Endothelial cell of umbilical vein (primary cell): ENCODE data around the gene EME2. TPM values are rescaled to one million over a fixed set of nuclear protein-coding genes. Genes with fewer than 3 reads are reported as not detected.

Experiments used
- BruUV-seq: library from RNA; stranded (reverse); fragments of 400-500 nt; replicated peaks from 2 replicates; lab custom pipeline; 2021; lab: Mats Ljungman, UMichigan
- CTCF ChIA-PET: fragments of 300-600, 350-600 bp; sonication (Branson Sonifier 250); formaldehyde crosslinking; loops from one replicate; lab custom pipeline; 2021; ENCODE audit warnings: antibody characterized with exemption, inconsistent platforms; lab: Charles Lee
- POLR2A ChIA-PET: fragments of 300-600, 350-600 bp; sonication (Branson Sonifier 250); formaldehyde crosslinking; loops from one replicate; lab custom pipeline; 2021; ENCODE audit warnings: antibody characterized with exemption, inconsistent platforms; lab: Charles Lee
- DNase-seq: peaks from one replicate; pipeline ENCODE4 v3.0.0-alpha.2; 2011; ENCODE audit warnings: low read depth, low spot score
- FAIRE-seq: peaks from 2 replicates; lab custom pipeline; 2011; peaks lifted over from hg19 to GRCh38; lab: Jason Lieb, UNC
- H2AFZ ChIP-seq: 2 replicates; pipeline ENCODE4 v1.6.0; 2012; ENCODE audit warnings: low read depth, low read length, control low read depth, inconsistent platforms
- H3K27ac ChIP-seq: 2 replicates; pipeline ENCODE4 v1.5.1; 2011; ENCODE audit warnings: low read depth, mild to moderate bottlenecking, control low read depth, low read length, moderate library complexity; ENCODE audit not compliant: insufficient read depth
- H3K27me3 ChIP-seq, 2 experiments: 2 replicates each; pipeline versions ENCODE4 v1.6.0 to v1.6.1; 2011; ENCODE audit warnings: low read length in 2 of 2, mixed read lengths in 1 of 2; ENCODE audit not compliant: control insufficient read depth in 2 of 2, insufficient read depth in 2 of 2
- H3K36me3 ChIP-seq, 2 experiments: 2 replicates in 1 of 2; 3 replicates in 1 of 2; pipeline ENCODE4 v1.5.1; 2011; ENCODE audit warnings: low read length in 2 of 2, mild to moderate bottlenecking in 1 of 2, moderate library complexity in 1 of 2; ENCODE audit not compliant: control insufficient read depth in 2 of 2, insufficient read depth in 2 of 2; ENCODE audit errors: extremely low read depth in 1 of 2
- H3K4me1 ChIP-seq: 3 replicates; pipeline ENCODE4 v1.5.1; 2011; ENCODE audit warnings: mild to moderate bottlenecking, low read length; ENCODE audit not compliant: control insufficient read depth, insufficient read depth; ENCODE audit errors: extremely low read depth
- H3K4me2 ChIP-seq: 2 replicates; pipeline ENCODE4 v1.6.1; 2011; ENCODE audit warnings: low read length, control low read depth, mixed read lengths; ENCODE audit not compliant: insufficient read depth
- H3K4me3 ChIP-seq, 3 experiments: fragments of 200-600 bp in 1 of 3; sonication (generic), shearing (Covaris generic) in 1 of 3; replicated peaks in 1 of 3; 2 replicates each; pipeline ENCODE4 v1.5.1; 2011 to 2016; ENCODE audit warnings: control low read depth in 3 of 3, low read length in 3 of 3, mild to moderate bottlenecking in 2 of 3, inconsistent platforms in 1 of 3, low read depth in 1 of 3, moderate library complexity in 1 of 3; ENCODE audit not compliant: insufficient read depth in 1 of 3
- H3K79me2 ChIP-seq: 2 replicates; pipeline ENCODE4 v1.6.0; 2012; ENCODE audit warnings: low read length, inconsistent platforms; ENCODE audit not compliant: control insufficient read depth, insufficient read depth
- H3K9ac ChIP-seq: replicated peaks from 2 replicates; pipeline ENCODE3; 2011; ENCODE audit warnings: low read length, control low read depth; ENCODE audit not compliant: insufficient read depth; ENCODE audit errors: extremely low read depth
- H3K9me1 ChIP-seq: replicated peaks from 3 replicates; pipeline ENCODE4 v1.6.0; 2011; ENCODE audit warnings: mild to moderate bottlenecking, low read length; ENCODE audit not compliant: control insufficient read depth, insufficient read depth; ENCODE audit errors: extremely low read depth
- H3K9me3 ChIP-seq: replicated peaks from 2 replicates; pipeline ENCODE4 v1.5.1; 2012; ENCODE audit warnings: low read length, inconsistent platforms; ENCODE audit not compliant: control insufficient read depth, insufficient read depth
- H4K20me1 ChIP-seq: replicated peaks from 2 replicates; pipeline ENCODE3; 2011; ENCODE audit warnings: mild to moderate bottlenecking, low read length; ENCODE audit not compliant: control insufficient read depth, insufficient read depth; ENCODE audit errors: extremely low read depth
- CTCF ChIP-seq, 2 donors: IDR thresholded peaks; 1 replicate in 1 of 2; 2 replicates in 1 of 2; pipeline ENCODE4 v1.5.1; 2011; ENCODE audit warnings: low read length in 2 of 2, mild to moderate bottlenecking in 2 of 2, moderate library complexity in 2 of 2, control low read depth in 1 of 2, inconsistent platforms in 1 of 2, low read depth in 1 of 2; ENCODE audit not compliant: insufficient read depth in 1 of 2; ENCODE audit errors: extremely low read depth in 1 of 2
- FOS ChIP-seq: IDR thresholded peaks from 2 replicates; pipeline ENCODE4 v1.6.1; 2011; ENCODE audit warnings: mild to moderate bottlenecking, low read length, moderate library complexity, borderline replicate concordance; ENCODE audit not compliant: insufficient read depth
- POLR2A ChIP-seq: IDR thresholded peaks from 2 replicates; pipeline ENCODE4 v1.6.1; 2012; ENCODE audit warnings: low read depth, mild to moderate bottlenecking, control low read depth, low read length
- POLR2AphosphoS5 ChIP-seq: IDR thresholded peaks from 2 replicates; pipeline ENCODE4 v1.6.1; 2012; ENCODE audit warnings: low read depth, mild to moderate bottlenecking, control low read depth, low read length, moderate library complexity; ENCODE audit not compliant: insufficient read depth
- dilution Hi-C: fragments of 300-500 bp; cut with MboI; formaldehyde crosslinking; loops from one replicate; pipeline ENCODE4 v1.15.0; 2019; ENCODE audit warnings: low sequenced_read_pairs; ENCODE audit not compliant: extremely low pct_ligation_motif_present
- intact Hi-C: fragments of 100-400 bp; cut with micrococcal nuclease; formaldehyde crosslinking; loops from one replicate; pipeline ENCODE4 v1.10.0; 2022
- polyA plus RNA-seq, 4 experiments: library from polyadenylated mRNA; depleted of rRNA in 3 of 4; stranded (reverse) in 3 of 4; unstranded in 1 of 4; fragments of >200 nt; gene quantifications; 2 replicates each; pipeline versions ENCODE4 v1.2.1 to v1.2.3, GENCODE V29; 2011 to 2012; ENCODE audit warnings: missing spikeins in 1 of 4
- total RNA-seq: library from RNA; stranded (reverse); gene quantifications from 2 replicates; pipeline ENCODE4 v1.2.3, GENCODE V29; 2021

EME2 gene
- total and polyA plus RNA-seq, 2 donors (not counting 3 experiments of a cell fraction or from before 2014, with no cell fraction given): 9.7 to 21.4 TPM

DNA sequence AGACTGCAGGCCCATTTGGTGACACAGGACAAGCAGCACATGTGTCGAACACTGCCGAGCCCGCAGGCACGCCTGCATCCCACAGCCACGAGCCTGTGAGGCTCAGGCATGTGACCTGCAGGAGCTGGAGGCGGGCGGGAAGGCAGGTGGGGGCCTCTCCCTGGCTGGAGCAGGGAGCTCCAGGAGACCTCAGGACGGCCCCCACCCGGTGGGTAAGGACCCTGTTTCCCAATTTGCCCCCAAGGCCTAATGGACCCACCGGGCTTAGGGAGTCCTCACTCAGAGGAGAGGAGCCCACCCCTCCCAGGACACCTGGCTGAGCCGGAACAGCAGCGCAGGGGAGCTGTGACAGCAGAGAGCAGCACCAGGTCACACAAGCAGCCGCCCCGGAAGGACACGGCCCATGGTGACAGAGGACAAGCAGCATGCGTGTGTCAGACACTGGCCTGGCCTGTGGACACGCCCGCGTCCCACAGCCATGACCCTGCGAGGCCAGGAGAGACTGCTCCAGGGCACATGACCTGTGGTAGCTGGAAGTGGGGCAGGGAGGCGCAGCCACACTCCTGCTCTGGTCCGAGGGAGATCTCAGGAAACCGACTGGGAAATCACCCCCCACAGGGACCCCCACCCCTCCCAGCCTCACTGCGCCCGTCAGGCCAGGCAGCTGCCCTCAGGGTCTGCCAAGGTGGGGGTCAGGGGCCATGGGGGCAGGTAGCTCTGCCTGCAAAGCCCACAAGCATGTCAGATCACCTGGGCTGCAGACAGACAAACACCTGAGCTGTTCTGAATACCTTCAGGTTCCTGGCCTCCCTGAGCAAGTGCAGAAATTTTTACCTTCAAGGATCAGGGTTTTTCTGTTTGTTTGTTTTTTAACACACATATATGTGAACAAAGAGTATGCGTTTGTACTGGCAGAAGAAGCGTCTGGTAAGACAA, 7.4 kb downstream of the EME2 start:
- no TSS peak for BruUV-seq
- no peak for DNase-seq
- no peaks in the 10 kb centered on the region for H3K27me3 ChIP-seq
- H4K20me1 ChIP-seq: no peaks in the 10 kb centered on the region
- TF ChIP-seq POLR2AphosphoS5 (peak; percentile 13), FOS (no peak), CTCF (IDR thresholded peaks at IDR 0.05; ENCODE audit: extremely low read depth in 1 of 2, insufficient read depth in 1 of 2, low read depth in 1 of 2, low read length in 2 of 2) (no peak), POLR2A (peak; percentile 47)
- no peak for FAIRE-seq
- POLR2A ChIA-PET: no interaction called here
- no peaks in the 10 kb centered on the region for H3K9me1 ChIP-seq
- H3K4me3 ChIP-seq: no peak overlapping the region
- CTCF ChIA-PET: no interaction called here
- dilution Hi-C loops (no loop called here), intact Hi-C loops (loop anchor here (5.0 to 10.0 kb wide), 2 partner anchors 358 to 475 kb away; partner anchors contain the start of genes UBE2I and UQCC4)
- no peak overlapping the region for H3K4me2 ChIP-seq
- no peaks in the 10 kb centered on the region for H3K9me3 ChIP-seq
- H2AFZ ChIP-seq: no peak overlapping the region
- H3K9ac ChIP-seq: no peak overlapping the region
- H3K36me3 ChIP-seq: peaks cover 0 to 45% of the 10 kb centered on the region in 2 experiments
- H3K4me1 ChIP-seq: peaks cover 14% of the 10 kb centered on the region
- H3K79me2 ChIP-seq: peaks cover 14% of the 10 kb centered on the region
- H3K27ac ChIP-seq: no peak overlapping the region
